GM12891 (cell line): Measurements from ENCODE around the gene SLC8A1.

Experiments used
- PAX5 ChIP-seq: IDR thresholded peaks from 2 replicates; pipeline ENCODE4 v1.6.1; 2011; ENCODE audit warnings: low read length, moderate library complexity, mild to moderate bottlenecking; ENCODE audit not compliant: insufficient read depth, severe bottlenecking
- POLR2A ChIP-seq: IDR thresholded peaks from 2 replicates; pipeline ENCODE4 v1.6.1; 2011; ENCODE audit warnings: low read depth, low read length, control low read depth
- POLR2AphosphoS5 ChIP-seq: IDR thresholded peaks from 2 replicates; pipeline ENCODE4 v1.6.1; 2011; ENCODE audit warnings: low read depth, low read length, control low read depth
- POU2F2 ChIP-seq: IDR thresholded peaks from 2 replicates; pipeline ENCODE4 v1.6.1; 2011; ENCODE audit warnings: low read depth, mild to moderate bottlenecking, control low read depth, low read length, moderate library complexity
- SPI1 ChIP-seq: IDR thresholded peaks from 2 replicates; pipeline ENCODE4 v1.6.1; 2011; ENCODE audit warnings: low read depth, low read length, control low read depth
- TAF1 ChIP-seq: IDR thresholded peaks from 2 replicates; pipeline ENCODE4 v1.6.1; 2011; ENCODE audit warnings: low read depth, low read length, control low read depth

GRCh38 chr2:40178971-40179370 is 272.9 kb downstream of the SLC8A1 start:
- TF ChIP-seq TAF1 (no peak), POLR2AphosphoS5 (no peak), PAX5 (no peak), POLR2A (no peak), SPI1 (no peak), POU2F2 (no peak)
